ENCODE results near the gene ATF1.
"Not testable (repeated sequence)": the region's sequence is repeated elsewhere in the genome, so short reads cannot be mapped to it uniquely, and the experiment has no call there.

ATF1 gene

DNA sequence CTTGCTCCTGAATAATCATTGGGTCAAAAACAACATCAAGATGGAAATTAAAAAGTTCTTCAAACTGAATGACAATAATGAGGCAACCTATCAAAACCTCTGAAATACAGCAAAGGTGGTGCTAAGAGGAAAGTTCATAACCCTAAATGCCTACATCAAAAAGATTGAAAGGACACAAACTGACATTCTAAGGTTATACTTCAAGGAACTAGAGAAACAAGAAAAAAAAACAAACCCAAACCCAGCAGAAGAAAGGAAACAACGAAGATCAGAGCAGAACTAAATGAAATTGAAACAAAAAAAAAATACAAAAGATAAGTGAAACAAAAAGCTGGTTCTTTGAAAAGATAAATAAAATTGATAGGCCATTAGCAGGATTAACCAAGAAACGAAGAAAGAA is 105.0 kb downstream of the ATF1 start:
- DNase-seq: not testable (repeated sequence)
